A673 (cell line): ENCODE measurements around the gene UBA7.

Experiments used
- CTCF ChIP-seq: fragments of 300-800, 200-600 bp; sonication (generic); conservative IDR thresholded peaks from 2 replicates; pipeline ENCODE4 v1.5.1; 2017; ENCODE audit warnings: low read depth, mild to moderate bottlenecking, antibody characterized with exemption, low read length, moderate library complexity, mixed read lengths
- EZH2 ChIP-seq: fragments of 200-600 bp; sonication (generic); IDR thresholded peaks from 2 replicates; pipeline ENCODE4 v1.6.1; 2017; ENCODE audit warnings: borderline replicate concordance, low read depth, mild to moderate bottlenecking, mixed read lengths, antibody characterized with exemption, low read length; ENCODE audit not compliant: poor library complexity, severe bottlenecking

DNA sequence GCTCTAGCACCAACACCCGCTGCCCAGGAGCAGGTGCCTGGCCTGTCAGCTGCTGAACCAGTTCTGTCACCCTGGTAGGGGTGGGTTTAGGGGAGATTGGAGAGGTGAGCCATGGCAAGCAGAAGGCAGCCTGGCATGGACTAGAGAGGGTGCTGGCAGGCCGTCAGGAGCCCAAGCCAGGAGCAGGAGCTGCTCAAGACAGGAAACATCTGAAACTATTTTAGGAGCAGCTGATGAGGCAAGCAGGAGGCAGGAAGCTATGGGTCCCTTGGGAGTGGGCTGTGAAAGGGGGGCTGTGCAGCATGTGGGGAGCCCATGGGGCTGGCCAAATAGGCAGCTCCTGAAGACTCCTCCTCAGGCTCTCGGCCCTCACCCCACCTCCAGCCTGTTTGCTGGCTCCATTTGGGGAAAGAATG lies 8.4 kb downstream of the UBA7 start:
- TF ChIP-seq CTCF = no peak
- no peak for TF ChIP-seq EZH2
